Ovary (tissue), 3 donors: ENCODE results near the gene CDH23.

Experiments
- EP300 ChIP-seq: sonication (generic); formaldehyde crosslinking; IDR thresholded peaks from one replicate; pipeline ENCODE4 v1.6.1; 2017; ENCODE audit warnings: antibody characterized with exemption
- POLR2A ChIP-seq: fragments of 450-650 bp; IDR thresholded peaks from one replicate; pipeline ENCODE4 v1.6.1; 2017; ENCODE audit warnings: antibody characterized with exemption, mild to moderate bottlenecking, moderate library complexity
- TF ChIP-seq, protein P1 (sequence below), 3 donors: fragments of 450-650 bp in 2 of 3; fragments of 200-600 bp in 1 of 3; IDR thresholded peaks; one replicate each; pipeline versions ENCODE4 v1.5.1 to v1.8.0; 2016 to 2022; ENCODE audit warnings: antibody characterized with exemption in 3 of 3, mild to moderate bottlenecking in 1 of 3
- donor health status: DM: no; HTN: no; CAD: no.

DNA sequence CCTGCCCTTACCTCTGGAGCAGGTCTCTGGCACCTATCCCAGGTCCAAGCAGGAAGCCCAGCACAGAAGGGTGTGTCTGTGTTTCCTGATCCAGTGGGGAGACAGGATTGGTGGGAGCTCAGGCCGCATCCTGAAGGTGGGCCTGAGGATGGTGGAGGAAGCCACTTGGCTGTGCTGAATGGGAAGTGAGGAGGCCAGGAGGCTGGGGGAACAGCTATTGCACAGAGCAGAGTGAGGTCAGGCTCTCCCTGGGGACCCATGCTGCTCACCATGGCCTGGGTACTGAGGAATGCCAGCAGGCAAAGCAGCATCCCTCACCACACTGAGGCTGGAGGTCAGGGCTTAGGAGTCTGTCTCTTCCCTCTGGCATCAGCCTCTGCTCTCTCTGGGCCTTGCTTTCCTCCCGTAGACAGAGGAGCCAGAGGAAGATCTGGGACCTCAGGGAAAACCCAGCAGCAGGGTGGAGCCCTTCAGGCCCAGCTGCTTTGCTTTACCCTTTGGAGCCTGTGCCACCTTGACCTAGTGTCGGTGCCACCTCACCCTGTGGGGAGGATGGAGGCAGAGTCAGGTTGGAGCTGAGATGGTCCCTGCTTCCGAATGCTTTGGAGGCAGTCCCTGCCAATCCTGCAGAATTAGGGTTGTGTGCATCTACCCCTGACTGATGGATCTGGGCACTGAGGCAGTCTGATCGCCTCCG is 39.0 kb downstream of the CDH23 start:
- no peak for TF ChIP-seq POLR2A
- TF ChIP-seq, protein P1, sequence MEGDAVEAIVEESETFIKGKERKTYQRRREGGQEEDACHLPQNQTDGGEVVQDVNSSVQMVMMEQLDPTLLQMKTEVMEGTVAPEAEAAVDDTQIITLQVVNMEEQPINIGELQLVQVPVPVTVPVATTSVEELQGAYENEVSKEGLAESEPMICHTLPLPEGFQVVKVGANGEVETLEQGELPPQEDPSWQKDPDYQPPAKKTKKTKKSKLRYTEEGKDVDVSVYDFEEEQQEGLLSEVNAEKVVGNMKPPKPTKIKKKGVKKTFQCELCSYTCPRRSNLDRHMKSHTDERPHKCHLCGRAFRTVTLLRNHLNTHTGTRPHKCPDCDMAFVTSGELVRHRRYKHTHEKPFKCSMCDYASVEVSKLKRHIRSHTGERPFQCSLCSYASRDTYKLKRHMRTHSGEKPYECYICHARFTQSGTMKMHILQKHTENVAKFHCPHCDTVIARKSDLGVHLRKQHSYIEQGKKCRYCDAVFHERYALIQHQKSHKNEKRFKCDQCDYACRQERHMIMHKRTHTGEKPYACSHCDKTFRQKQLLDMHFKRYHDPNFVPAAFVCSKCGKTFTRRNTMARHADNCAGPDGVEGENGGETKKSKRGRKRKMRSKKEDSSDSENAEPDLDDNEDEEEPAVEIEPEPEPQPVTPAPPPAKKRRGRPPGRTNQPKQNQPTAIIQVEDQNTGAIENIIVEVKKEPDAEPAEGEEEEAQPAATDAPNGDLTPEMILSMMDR (IDR thresholded peaks at IDR 0.05), result no peak
- TF ChIP-seq EP300, result no peak
